ENCODE measurements around the gene PTGR1.

The PTGR1 gene
- total RNA-seq, result 0 to 0.42 (median 0.03) reads per million in 9 experiments

- Mint-ChIP-seq H3K36me3 (ENCODE audit: insufficient read depth) (peaks cover 2% of the 10 kb centered on the region), H3K9me3 (no peaks in the 10 kb centered on the region), H3K27me3 (peaks cover 45 to 67% of the 10 kb centered on the region in 2 donors), H3K4me3 (peak within 1 kb of the TSS; percentile 85 to 90), H3K4me1 (ENCODE audit: low read depth in 2 of 2) (peaks cover 14 to 20% of the 10 kb centered on the region in 2 donors), H3K27ac (peak within 1 kb of the TSS in 1 of 2 donors; percentile 26)
- ATAC-seq (replicated peaks) (no peak), DNase-seq (no peak)
Observed at GRCh38 chr9:111599092-111599954, at the start of gene PTGR1. Gene PTGR1, minus strand, starts transcription at chr9:111599647. Its CDS starts 2,225 bp downstream, at chr9:111597422.

GRCh38 chr9:111649016-111649415, 49.6 kb upstream of the PTGR1 start:
- Mint-ChIP-seq H3K9me3 (no peaks in the 10 kb centered on the region), H3K36me3 (ENCODE audit: insufficient read depth) (peaks cover 26% of the 10 kb centered on the region), H3K4me1 (ENCODE audit: low read depth in 2 of 2) (peaks cover 4 to 5% of the 10 kb centered on the region in 2 donors), H3K4me3 (no peak overlapping the region), H3K27me3 (no peaks in the 10 kb centered on the region), H3K27ac (no peak overlapping the region)
- DNase-seq (no peak), ATAC-seq (replicated peaks) (no peak)

DNA sequence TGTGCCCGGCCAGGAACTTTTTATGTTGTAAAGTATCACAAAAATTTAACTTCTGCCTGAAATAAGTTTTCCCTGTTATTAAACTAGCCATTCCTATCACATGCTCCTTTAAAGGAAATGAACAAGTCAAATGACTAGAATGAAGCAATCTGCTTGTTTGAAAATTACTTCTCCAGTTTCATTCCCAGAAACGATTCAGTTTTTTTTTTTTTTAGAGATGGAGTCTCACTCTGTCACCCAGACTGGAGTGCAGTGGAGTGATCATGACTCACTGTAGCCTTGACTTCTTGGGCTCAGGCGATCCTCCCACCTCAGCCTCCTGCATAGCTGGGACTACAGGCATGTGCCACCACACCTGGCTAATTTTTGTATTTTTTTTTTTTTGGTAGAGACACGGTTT, 48.6 kb upstream of the PTGR1 start:
- Mint-ChIP-seq H3K36me3 (ENCODE audit: insufficient read depth) (peaks cover 20% of the 10 kb centered on the region), H3K4me3 (no peak overlapping the region), H3K9me3 (no peaks in the 10 kb centered on the region), H3K4me1 (ENCODE audit: low read depth in 2 of 2) (peaks cover 4 to 5% of the 10 kb centered on the region in 2 donors), H3K27me3 (no peaks in the 10 kb centered on the region), H3K27ac (no peak overlapping the region)
- ATAC-seq (replicated peaks), result no peak
- DNase-seq, result no peak

DNA sequence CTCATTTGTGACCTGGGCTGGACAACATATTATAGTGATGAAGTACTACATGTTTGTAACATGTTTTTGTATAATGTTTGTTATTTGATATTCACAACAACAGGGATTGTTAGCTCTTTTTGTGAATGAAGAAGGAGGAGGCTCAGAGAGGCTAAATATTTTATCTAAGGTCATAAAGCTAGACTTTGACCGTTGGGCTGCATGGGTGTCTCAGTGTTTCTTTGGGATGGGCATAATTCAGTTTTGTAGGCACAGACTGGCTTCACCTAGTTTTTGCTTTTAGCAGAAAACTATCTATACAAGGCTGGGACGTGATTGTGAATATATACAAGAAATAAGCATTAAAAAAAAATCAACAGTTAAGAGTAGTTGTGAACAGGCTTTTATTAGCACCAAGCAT, 47.0 kb upstream of the PTGR1 start:
- H3K4me3 Mint-ChIP-seq, result no peak overlapping the region
- peaks cover 18% of the 10 kb centered on the region for H3K36me3 Mint-ChIP-seq (ENCODE audit: insufficient read depth)
- H3K4me1 Mint-ChIP-seq (ENCODE audit: low read depth in 2 of 2), result peaks cover 4 to 5% of the 10 kb centered on the region in 2 donors
- H3K27me3 Mint-ChIP-seq, result no peaks in the 10 kb centered on the region
- H3K27ac Mint-ChIP-seq, result no peak overlapping the region
- ATAC-seq (replicated peaks) (no peak), DNase-seq (no peak)
- H3K9me3 Mint-ChIP-seq, result no peaks in the 10 kb centered on the region

GRCh38 chr9:111645806-111646205, 46.4 kb upstream of the PTGR1 start:
- Mint-ChIP-seq H3K27me3 (no peaks in the 10 kb centered on the region), H3K36me3 (ENCODE audit: insufficient read depth) (peaks cover 12% of the 10 kb centered on the region), H3K4me3 (no peak overlapping the region), H3K27ac (no peak overlapping the region), H3K9me3 (no peaks in the 10 kb centered on the region), H3K4me1 (ENCODE audit: low read depth in 2 of 2) (peaks cover 4 to 5% of the 10 kb centered on the region in 2 donors)
- DNase-seq, result no peak
- ATAC-seq (replicated peaks), result no peak

DNA sequence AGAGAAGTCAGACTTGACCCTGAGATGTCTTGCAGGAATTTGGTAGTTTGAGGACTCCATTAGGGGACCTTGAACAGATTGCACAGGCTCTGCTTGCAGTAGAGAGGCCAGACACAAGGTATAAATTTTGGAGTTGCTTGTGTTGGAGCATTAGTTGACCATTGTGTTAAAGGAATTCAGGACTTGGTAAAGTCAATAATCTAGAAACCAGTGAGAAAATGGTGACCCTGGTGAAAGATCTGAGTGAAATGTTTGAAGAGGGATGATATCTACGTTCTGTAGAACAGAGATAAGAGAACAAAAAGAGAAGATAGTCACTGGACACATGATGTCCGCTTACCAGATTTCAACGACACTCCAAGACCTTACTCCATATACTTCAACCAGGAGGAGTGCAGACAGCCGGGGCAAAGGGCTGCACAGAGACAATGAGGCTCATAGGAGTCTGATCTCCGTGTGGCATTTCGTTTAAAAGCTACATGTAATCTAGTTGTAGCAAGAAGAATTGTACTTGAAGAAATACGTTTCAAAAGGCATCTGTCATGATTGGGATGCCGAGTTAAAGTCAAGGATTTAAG, 44.8 kb upstream of the PTGR1 start:
- ATAC-seq (replicated peaks), result no peak
- Mint-ChIP-seq H3K27me3 (no peaks in the 10 kb centered on the region), H3K4me3 (no peak overlapping the region), H3K4me1 (ENCODE audit: low read depth in 2 of 2) (peaks cover 4 to 5% of the 10 kb centered on the region in 2 donors), H3K9me3 (no peaks in the 10 kb centered on the region), H3K36me3 (ENCODE audit: insufficient read depth) (peaks cover 11% of the 10 kb centered on the region), H3K27ac (no peak overlapping the region)
- DNase-seq, result no peak

- no peaks in the 10 kb centered on the region for H3K27me3 Mint-ChIP-seq
Observed at GRCh38 chr9:111637421-111637950, 38.0 kb upstream of the PTGR1 start.

DNA sequence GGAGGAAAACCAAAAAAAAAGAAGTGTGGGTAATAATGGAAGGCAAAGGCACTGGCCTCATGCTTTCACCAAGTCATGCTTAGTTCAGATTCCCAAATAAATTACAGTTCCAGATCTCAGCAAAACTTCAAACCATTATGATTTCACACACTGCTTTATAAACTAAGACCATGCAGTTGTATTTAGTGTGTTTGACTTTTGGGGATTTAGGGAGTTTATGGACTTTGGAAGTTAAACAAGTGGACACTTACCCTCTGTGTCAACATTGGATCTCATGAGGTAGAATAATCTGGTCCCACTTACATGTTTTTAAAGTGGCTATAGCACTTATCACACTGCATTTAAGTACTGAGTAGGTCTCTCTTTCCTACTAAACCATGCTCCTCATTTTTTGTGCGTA, 35.4 kb upstream of the PTGR1 start:
- Mint-ChIP-seq H3K27ac (no peak overlapping the region), H3K4me3 (no peak overlapping the region), H3K4me1 (ENCODE audit: low read depth in 2 of 2) (peaks cover 14 to 29% of the 10 kb centered on the region in 2 donors), H3K27me3 (no peaks in the 10 kb centered on the region), H3K9me3 (no peaks in the 10 kb centered on the region), H3K36me3 (ENCODE audit: insufficient read depth) (peaks cover 12% of the 10 kb centered on the region)
- ATAC-seq (replicated peaks) (no peak), DNase-seq (no peak)

More at GRCh38 chr9:111637421-111637950, 38.0 kb upstream of the PTGR1 start:
- no peak overlapping the region for H3K4me3 Mint-ChIP-seq
- no peaks in the 10 kb centered on the region for H3K36me3 Mint-ChIP-seq (ENCODE audit: insufficient read depth)
- DNase-seq, result no peak
- no peaks in the 10 kb centered on the region for H3K9me3 Mint-ChIP-seq
- H3K4me1 Mint-ChIP-seq (ENCODE audit: low read depth in 2 of 2), result peaks cover 8 to 16% of the 10 kb centered on the region in 2 donors
- H3K27ac Mint-ChIP-seq, result no peak overlapping the region
- ATAC-seq (replicated peaks), result no peak

DNA sequence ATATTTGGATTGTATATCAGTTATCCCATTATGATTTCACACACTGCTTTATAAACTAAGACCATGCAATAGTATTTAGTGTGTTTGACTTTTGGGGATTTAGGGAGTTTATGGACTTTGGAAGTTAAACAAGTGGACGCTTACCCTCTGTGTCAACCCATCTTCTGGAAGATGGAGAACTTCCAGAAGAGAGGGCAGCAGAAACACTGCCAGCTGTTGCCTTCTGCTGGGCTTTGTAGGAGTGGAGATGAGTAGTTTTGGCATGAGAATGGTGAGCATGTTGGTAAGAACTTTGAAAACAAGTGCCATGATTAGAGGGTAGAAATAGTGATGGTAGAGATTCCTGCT, 33.9 kb upstream of the PTGR1 start:
- Mint-ChIP-seq H3K4me1 (ENCODE audit: low read depth in 2 of 2) (peaks cover 14 to 29% of the 10 kb centered on the region in 2 donors), H3K27ac (no peak overlapping the region), H3K36me3 (ENCODE audit: insufficient read depth) (peaks cover 12% of the 10 kb centered on the region), H3K9me3 (no peaks in the 10 kb centered on the region), H3K27me3 (no peaks in the 10 kb centered on the region), H3K4me3 (no peak overlapping the region)
- DNase-seq (no peak), ATAC-seq (replicated peaks) (no peak)

DNA sequence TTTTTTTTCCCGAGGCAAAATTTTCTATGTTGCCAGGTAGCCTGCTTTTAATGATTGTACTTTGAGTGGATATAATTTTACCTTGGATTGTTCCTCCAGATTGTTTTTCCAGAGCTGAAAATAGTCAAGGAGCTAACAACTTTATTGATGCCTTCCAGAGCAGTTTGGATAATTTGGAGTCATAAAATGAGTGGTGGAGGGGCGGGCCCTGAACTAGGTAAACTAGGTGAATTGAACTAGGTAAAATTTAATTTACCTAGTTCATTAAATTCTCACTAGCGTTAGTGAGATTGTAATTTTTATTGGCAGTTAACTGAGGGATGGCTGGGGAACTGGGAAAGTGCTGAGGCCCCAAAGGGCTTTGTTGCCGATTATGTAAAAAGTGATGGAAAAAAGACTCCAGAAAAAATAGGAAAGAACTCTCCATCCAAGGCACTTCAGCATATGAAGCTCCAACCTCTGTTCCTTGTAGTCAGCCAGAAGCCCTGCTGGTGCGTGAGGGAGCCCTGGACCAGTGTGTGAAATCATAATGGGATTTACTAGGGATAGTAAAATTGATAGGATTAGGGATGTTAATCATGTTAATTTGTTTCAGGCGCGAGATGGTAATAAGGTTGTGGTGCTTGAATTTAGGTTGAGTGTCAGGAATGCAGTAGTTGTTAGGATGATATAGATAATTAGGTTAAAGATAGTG, 33.4 kb upstream of the PTGR1 start:
- peaks cover 14 to 29% of the 10 kb centered on the region in 2 donors for H3K4me1 Mint-ChIP-seq (ENCODE audit: low read depth in 2 of 2)
- DNase-seq (no peak), ATAC-seq (replicated peaks) (no peak)
- no peaks in the 10 kb centered on the region for H3K9me3 Mint-ChIP-seq
- H3K4me3 Mint-ChIP-seq, result peak overlapping the region; percentile 92 to 93
- no peak overlapping the region for H3K27ac Mint-ChIP-seq
- no peaks in the 10 kb centered on the region for H3K27me3 Mint-ChIP-seq
- H3K36me3 Mint-ChIP-seq (ENCODE audit: insufficient read depth), result peaks cover 12% of the 10 kb centered on the region

DNA sequence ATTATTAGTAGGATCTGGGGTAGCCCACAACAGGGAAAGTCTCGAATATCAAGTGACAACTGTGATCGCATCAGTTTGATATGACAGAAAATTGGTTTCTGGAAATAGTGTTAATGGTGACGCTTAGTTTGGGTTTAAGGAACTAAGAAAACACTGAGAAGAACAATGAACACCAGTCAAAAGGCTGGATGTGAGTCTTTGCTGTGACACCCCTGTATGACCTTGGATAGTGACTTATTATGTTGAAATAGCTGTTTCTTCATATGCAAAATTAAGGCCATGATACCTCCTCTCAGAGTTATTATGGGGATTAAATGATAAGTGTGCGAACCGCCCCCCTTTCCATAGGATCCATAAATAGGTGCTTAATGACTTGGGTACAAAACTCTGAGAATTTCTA, 32.6 kb upstream of the PTGR1 start:
- DNase-seq (no peak), ATAC-seq (replicated peaks) (no peak)
- Mint-ChIP-seq H3K4me3 (peak overlapping the region; percentile 92 to 93), H3K9me3 (no peaks in the 10 kb centered on the region), H3K36me3 (ENCODE audit: insufficient read depth) (peaks cover 12% of the 10 kb centered on the region), H3K4me1 (ENCODE audit: low read depth in 2 of 2) (peaks cover 14 to 29% of the 10 kb centered on the region in 2 donors), H3K27me3 (no peaks in the 10 kb centered on the region), H3K27ac (peak overlapping the region; percentile 88 to 94)

- peak within 1 kb of the TSS; percentile 92 to 93 for H3K4me3 Mint-ChIP-seq
- peaks cover 12% of the 10 kb centered on the region for H3K36me3 Mint-ChIP-seq (ENCODE audit: insufficient read depth)
- H3K9me3 Mint-ChIP-seq, result no peaks in the 10 kb centered on the region
- DNase-seq (peak; percentile 94 to 96 (median 94)), ATAC-seq (replicated peaks) (peak; percentile 96)
- H3K27ac Mint-ChIP-seq, result peak within 1 kb of the TSS; percentile 88 to 94
- H3K4me1 Mint-ChIP-seq (ENCODE audit: low read depth in 2 of 2), result peaks cover 14 to 29% of the 10 kb centered on the region in 2 donors
- no peaks in the 10 kb centered on the region for H3K27me3 Mint-ChIP-seq
Observed at GRCh38 chr9:111631214-111631971, 31.9 kb upstream of the PTGR1 start, which contains the start of gene DNAJC25. Gene DNAJC25, plus strand, starts transcription at chr9:111631334. Its CDS starts 74 bp downstream, at chr9:111631408.

- Mint-ChIP-seq H3K4me3 (peak overlapping the region; percentile 92 to 93), H3K4me1 (ENCODE audit: low read depth in 2 of 2) (peaks cover 14 to 29% of the 10 kb centered on the region in 2 donors), H3K36me3 (ENCODE audit: insufficient read depth) (peaks cover 12% of the 10 kb centered on the region), H3K27ac (peak overlapping the region; percentile 88 to 94), H3K27me3 (no peaks in the 10 kb centered on the region), H3K9me3 (no peaks in the 10 kb centered on the region)
- no peak for DNase-seq
- ATAC-seq (replicated peaks), result no peak
Observed at GRCh38 chr9:111630964-111631213, 31.4 kb upstream of the PTGR1 start.

Data from effector memory CD8-positive, alpha-beta T cell (primary cell).